K562 (cell line): ENCODE results near the gene SEPTIN8. TPM values are rescaled to one million over a fixed set of nuclear protein-coding genes. Genes with fewer than 3 reads are reported as not detected.

Experiments
- BMI1 ChIP-seq: fragments of 150-350 bp; IDR thresholded peaks from 2 replicates; pipeline ENCODE4 v1.6.1; 2014; ENCODE audit warnings: low read length
- MXI1 ChIP-seq: IDR thresholded peaks from 2 replicates; pipeline ENCODE4 v1.6.1; 2011; ENCODE audit warnings: low read depth, mild to moderate bottlenecking, improper control_type of control experiment, low read length
- PPARD ChIP-seq: fragments of 250-450 bp; sonication (Bioruptor Pico); IDR thresholded peaks from 2 replicates; pipeline ENCODE4 v1.8.0; 2022; ENCODE audit warnings: inconsistent platforms, mild to moderate bottlenecking, moderate library complexity
- PRPF4 ChIP-seq: fragments of 200-400 bp; formaldehyde crosslinking; IDR thresholded peaks from one replicate; pipeline ENCODE4 v1.6.1; 2017; ENCODE audit warnings: low read length, low read depth, mild to moderate bottlenecking; ENCODE audit not compliant: insufficient read depth, poor library complexity, severe bottlenecking
- SOX6 ChIP-seq: fragments of 450-650 bp; IDR thresholded peaks from 2 replicates; pipeline ENCODE4 v1.6.1; 2014; ENCODE audit warnings: mild to moderate bottlenecking
- TOE1 ChIP-seq, 2 experiments: fragments of 450-650 bp in 1 of 2; sonication (generic) in 1 of 2; formaldehyde crosslinking in 1 of 2; IDR thresholded peaks; 2 replicates each; pipeline versions ENCODE4 v1.7.1 to v1.8.0; 2016 to 2022; ENCODE audit warnings: borderline replicate concordance in 2 of 2, mild to moderate bottlenecking in 2 of 2, antibody characterized with exemption in 1 of 2, inconsistent platforms in 1 of 2, low read depth in 1 of 2, missing genetic modification reagents in 1 of 2, moderate library complexity in 1 of 2
- ZNF561 ChIP-seq: fragments of 450-650 bp; formaldehyde crosslinking; conservative IDR thresholded peaks from 2 replicates; pipeline ENCODE4 v1.4.0; 2020; ENCODE audit warnings: mild to moderate bottlenecking, moderate library complexity
- ZNF668 ChIP-seq: fragments of 250-450 bp; sonication (Bioruptor Pico); IDR thresholded peaks from 2 replicates; pipeline ENCODE4 v1.8.0; 2022; ENCODE audit warnings: mild to moderate bottlenecking, inconsistent platforms
- polyA plus RNA-seq, 8 experiments: library from polyadenylated mRNA; depleted of rRNA in 4 of 8; stranded (reverse) in 5 of 8; unstranded in 3 of 8; fragments of >200 nt; fragmentation: Nextera tagmentation in 2 of 8; fragmentation: Illumina TruSeq in 1 of 8; extraction: Ambion mirVana in 2 of 8; extraction: Trizol in 1 of 8; gene quantifications; 2 replicates each; pipeline versions ENCODE4 v1.2.1 to v1.2.3, GENCODE V29; 2011 to 2014; ENCODE audit warnings: inconsistent platforms in 1 of 8, missing spikeins in 1 of 8
- total RNA-seq, 7 experiments: library from RNA; depleted of rRNA in 6 of 7; stranded (reverse); fragments of >200 nt in 6 of 7; fragmentation: Illumina TruSeq in 2 of 7; extraction: Trizol in 2 of 7; gene quantifications; 2 replicates each; pipeline versions ENCODE4 v1.2.1 to v1.2.3, GENCODE V29; 2011 to 2021; ENCODE audit warnings: low replicate concordance in 1 of 7
- TF ChIP-seq, protein P1 (sequence below): fragments of 250-450 bp; sonication (Bioruptor Pico); IDR thresholded peaks from 2 replicates; pipeline ENCODE4 v1.4.0; 2020
- TF ChIP-seq, protein P2 (sequence below): fragments of 450-650 bp; conservative IDR thresholded peaks from 2 replicates; pipeline ENCODE4 v1.6.1; 2016; ENCODE audit warnings: missing genetic modification characterization, low read depth, mild to moderate bottlenecking, control low read depth, missing compliant biosample characterization
- TF ChIP-seq, protein P3 (sequence below): sonication (generic); formaldehyde crosslinking; IDR thresholded peaks from 2 replicates; pipeline ENCODE4 v1.8.0; 2023; ENCODE audit warnings: mild to moderate bottlenecking, missing genetic modification reagents
- TF ChIP-seq, protein P4 (sequence below): sonication (generic); formaldehyde crosslinking; IDR thresholded peaks from 2 replicates; pipeline ENCODE4 v1.4.0; 2020; ENCODE audit warnings: mild to moderate bottlenecking, missing genetic modification reagents
- TF ChIP-seq, protein P5 (sequence below): sonication (generic); formaldehyde crosslinking; IDR thresholded peaks from 2 replicates; pipeline ENCODE4 v1.8.0; 2022; ENCODE audit warnings: missing genetic modification reagents, mild to moderate bottlenecking, borderline replicate concordance

Gene SEPTIN8
- total and polyA plus RNA-seq, 9 of the 15 experiments (the other 6 are each of a cell fraction or from before 2014, with no cell fraction given), result 19.3 to 142 (median 101) TPM

DNA sequence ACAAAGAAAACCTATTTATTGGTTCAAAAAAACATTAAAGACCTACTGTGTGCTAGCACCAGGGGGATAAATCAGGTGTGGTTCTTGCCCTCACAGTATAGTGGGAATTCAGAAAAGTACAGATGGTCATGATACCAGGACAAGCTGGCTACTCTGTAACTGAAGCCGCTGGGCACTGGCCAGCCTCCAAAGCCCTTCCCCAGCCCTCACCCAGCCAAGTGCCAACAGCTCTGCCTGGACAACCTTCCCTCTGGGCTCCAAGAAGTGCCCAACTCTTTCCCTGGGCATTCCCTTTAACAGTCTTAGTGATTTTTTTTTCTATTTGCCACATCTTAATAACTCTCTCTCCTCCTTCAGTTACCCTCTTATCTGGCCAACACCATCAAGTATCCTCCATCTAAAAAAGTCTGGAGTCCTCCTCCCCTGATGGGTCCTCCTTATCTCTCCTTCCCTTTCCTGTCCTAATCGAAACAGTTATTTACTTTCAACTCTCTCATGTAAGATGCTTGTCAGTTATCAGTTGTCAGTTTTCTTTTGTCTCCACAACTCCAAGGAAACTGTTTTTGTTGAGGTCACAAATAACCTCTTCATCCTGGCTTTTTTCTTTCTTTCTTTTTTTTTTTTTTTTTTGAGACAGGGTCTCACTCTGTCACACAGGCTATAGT, 13.3 kb upstream of the SEPTIN8 start (continued):
- TF ChIP-seq, protein P1, sequence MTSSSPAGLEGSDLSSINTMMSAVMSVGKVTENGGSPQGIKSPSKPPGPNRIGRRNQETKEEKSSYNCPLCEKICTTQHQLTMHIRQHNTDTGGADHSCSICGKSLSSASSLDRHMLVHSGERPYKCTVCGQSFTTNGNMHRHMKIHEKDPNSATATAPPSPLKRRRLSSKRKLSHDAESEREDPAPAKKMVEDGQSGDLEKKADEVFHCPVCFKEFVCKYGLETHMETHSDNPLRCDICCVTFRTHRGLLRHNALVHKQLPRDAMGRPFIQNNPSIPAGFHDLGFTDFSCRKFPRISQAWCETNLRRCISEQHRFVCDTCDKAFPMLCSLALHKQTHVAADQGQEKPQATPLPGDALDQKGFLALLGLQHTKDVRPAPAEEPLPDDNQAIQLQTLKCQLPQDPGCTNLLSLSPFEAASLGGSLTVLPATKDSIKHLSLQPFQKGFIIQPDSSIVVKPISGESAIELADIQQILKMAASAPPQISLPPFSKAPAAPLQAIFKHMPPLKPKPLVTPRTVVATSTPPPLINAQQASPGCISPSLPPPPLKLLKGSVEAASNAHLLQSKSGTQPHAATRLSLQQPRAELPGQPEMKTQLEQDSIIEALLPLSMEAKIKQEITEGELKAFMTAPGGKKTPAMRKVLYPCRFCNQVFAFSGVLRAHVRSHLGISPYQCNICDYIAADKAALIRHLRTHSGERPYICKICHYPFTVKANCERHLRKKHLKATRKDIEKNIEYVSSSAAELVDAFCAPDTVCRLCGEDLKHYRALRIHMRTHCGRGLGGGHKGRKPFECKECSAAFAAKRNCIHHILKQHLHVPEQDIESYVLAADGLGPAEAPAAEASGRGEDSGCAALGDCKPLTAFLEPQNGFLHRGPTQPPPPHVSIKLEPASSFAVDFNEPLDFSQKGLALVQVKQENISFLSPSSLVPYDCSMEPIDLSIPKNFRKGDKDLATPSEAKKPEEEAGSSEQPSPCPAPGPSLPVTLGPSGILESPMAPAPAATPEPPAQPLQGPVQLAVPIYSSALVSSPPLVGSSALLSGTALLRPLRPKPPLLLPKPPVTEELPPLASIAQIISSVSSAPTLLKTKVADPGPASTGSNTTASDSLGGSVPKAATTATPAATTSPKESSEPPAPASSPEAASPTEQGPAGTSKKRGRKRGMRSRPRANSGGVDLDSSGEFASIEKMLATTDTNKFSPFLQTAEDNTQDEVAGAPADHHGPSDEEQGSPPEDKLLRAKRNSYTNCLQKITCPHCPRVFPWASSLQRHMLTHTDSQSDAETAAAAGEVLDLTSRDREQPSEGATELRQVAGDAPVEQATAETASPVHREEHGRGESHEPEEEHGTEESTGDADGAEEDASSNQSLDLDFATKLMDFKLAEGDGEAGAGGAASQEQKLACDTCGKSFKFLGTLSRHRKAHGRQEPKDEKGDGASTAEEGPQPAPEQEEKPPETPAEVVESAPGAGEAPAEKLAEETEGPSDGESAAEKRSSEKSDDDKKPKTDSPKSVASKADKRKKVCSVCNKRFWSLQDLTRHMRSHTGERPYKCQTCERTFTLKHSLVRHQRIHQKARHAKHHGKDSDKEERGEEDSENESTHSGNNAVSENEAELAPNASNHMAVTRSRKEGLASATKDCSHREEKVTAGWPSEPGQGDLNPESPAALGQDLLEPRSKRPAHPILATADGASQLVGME (CRISPR knock-in tag), result no peak
- TF ChIP-seq, protein P2, sequence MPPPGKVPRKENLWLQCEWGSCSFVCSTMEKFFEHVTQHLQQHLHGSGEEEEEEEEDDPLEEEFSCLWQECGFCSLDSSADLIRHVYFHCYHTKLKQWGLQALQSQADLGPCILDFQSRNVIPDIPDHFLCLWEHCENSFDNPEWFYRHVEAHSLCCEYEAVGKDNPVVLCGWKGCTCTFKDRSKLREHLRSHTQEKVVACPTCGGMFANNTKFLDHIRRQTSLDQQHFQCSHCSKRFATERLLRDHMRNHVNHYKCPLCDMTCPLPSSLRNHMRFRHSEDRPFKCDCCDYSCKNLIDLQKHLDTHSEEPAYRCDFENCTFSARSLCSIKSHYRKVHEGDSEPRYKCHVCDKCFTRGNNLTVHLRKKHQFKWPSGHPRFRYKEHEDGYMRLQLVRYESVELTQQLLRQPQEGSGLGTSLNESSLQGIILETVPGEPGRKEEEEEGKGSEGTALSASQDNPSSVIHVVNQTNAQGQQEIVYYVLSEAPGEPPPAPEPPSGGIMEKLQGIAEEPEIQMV, result no peak
- no peak for TF ChIP-seq BMI1
- TF ChIP-seq MXI1, result no peak
- TF ChIP-seq TOE1 (IDR thresholded peaks at IDR 0.05; ENCODE audit: borderline replicate concordance), result no peak
- TF ChIP-seq TOE1 (CRISPR knock-in tag; IDR thresholded peaks at IDR 0.05; ENCODE audit: borderline replicate concordance, low read depth), result no peak
- peak; percentile 93 for TF ChIP-seq SOX6
- no peak for TF ChIP-seq ZNF561 (CRISPR knock-in tag)
- TF ChIP-seq, protein P3, sequence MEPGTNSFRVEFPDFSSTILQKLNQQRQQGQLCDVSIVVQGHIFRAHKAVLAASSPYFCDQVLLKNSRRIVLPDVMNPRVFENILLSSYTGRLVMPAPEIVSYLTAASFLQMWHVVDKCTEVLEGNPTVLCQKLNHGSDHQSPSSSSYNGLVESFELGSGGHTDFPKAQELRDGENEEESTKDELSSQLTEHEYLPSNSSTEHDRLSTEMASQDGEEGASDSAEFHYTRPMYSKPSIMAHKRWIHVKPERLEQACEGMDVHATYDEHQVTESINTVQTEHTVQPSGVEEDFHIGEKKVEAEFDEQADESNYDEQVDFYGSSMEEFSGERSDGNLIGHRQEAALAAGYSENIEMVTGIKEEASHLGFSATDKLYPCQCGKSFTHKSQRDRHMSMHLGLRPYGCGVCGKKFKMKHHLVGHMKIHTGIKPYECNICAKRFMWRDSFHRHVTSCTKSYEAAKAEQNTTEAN (CRISPR knock-in tag), result no peak
- TF ChIP-seq, protein P4, sequence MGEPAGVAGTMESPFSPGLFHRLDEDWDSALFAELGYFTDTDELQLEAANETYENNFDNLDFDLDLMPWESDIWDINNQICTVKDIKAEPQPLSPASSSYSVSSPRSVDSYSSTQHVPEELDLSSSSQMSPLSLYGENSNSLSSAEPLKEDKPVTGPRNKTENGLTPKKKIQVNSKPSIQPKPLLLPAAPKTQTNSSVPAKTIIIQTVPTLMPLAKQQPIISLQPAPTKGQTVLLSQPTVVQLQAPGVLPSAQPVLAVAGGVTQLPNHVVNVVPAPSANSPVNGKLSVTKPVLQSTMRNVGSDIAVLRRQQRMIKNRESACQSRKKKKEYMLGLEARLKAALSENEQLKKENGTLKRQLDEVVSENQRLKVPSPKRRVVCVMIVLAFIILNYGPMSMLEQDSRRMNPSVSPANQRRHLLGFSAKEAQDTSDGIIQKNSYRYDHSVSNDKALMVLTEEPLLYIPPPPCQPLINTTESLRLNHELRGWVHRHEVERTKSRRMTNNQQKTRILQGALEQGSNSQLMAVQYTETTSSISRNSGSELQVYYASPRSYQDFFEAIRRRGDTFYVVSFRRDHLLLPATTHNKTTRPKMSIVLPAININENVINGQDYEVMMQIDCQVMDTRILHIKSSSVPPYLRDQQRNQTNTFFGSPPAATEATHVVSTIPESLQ (CRISPR knock-in tag), result no peak
- no peak for TF ChIP-seq PPARD
- TF ChIP-seq, protein P5, sequence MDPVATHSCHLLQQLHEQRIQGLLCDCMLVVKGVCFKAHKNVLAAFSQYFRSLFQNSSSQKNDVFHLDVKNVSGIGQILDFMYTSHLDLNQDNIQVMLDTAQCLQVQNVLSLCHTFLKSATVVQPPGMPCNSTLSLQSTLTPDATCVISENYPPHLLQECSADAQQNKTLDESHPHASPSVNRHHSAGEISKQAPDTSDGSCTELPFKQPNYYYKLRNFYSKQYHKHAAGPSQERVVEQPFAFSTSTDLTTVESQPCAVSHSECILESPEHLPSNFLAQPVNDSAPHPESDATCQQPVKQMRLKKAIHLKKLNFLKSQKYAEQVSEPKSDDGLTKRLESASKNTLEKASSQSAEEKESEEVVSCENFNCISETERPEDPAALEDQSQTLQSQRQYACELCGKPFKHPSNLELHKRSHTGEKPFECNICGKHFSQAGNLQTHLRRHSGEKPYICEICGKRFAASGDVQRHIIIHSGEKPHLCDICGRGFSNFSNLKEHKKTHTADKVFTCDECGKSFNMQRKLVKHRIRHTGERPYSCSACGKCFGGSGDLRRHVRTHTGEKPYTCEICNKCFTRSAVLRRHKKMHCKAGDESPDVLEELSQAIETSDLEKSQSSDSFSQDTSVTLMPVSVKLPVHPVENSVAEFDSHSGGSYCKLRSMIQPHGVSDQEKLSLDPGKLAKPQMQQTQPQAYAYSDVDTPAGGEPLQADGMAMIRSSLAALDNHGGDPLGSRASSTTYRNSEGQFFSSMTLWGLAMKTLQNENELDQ (CRISPR knock-in tag), result no peak
- TF ChIP-seq ZNF668 (CRISPR knock-in tag), result no peak
- no peak for TF ChIP-seq PRPF4
